ENCODE measurements around the gene RAD9A. TPM values are rescaled to one million over a fixed set of nuclear protein-coding genes. Genes with fewer than 3 reads are reported as not detected.

RAD9A gene
- total RNA-seq, 2 donors from 2014 or later = 30.2 to 49.4 TPM

DNA sequence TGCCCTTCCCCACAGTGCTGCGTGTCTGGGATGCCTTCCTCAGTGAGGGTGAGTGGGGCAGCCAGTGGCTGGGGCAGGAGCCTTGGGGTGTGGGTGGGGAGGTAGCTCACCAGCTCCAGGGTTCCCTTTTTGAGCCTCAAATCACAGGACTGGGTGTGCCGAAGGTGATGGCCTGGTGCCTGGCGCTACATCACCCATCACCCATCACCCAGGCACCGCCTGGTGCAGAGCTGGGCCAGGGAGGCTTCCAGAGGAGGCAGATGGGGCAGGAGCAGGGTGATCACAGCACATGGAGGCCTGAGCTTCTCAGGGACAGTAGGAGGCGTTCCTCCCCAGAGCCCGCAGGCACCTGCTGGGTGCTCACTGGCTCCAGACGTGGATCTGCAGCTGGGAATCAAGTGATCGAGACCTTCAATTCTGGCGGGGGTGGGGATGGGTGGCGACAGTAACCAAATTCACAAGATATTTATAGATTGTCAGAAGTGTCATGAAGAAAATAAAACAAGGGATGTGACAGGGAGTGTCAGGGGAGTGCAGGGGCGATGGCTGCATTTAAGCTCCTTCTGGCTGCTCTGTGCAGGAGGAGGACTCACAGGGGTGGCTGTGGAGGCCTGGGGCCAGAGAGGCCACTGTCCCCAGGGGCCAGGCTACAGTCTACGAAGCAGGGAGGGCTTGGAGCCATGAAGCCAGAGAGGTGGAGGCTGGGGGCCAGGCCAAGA, 15.3 kb downstream of the RAD9A start:
- H3K36me3 ChIP-seq = no peaks in the 10 kb centered on the region
- no peak for TF ChIP-seq POLR2A (IDR thresholded peaks at IDR 0.05)
- no peak for TF ChIP-seq POLR2AphosphoS5 (IDR thresholded peaks at IDR 0.05)
- TF ChIP-seq, protein P1, sequence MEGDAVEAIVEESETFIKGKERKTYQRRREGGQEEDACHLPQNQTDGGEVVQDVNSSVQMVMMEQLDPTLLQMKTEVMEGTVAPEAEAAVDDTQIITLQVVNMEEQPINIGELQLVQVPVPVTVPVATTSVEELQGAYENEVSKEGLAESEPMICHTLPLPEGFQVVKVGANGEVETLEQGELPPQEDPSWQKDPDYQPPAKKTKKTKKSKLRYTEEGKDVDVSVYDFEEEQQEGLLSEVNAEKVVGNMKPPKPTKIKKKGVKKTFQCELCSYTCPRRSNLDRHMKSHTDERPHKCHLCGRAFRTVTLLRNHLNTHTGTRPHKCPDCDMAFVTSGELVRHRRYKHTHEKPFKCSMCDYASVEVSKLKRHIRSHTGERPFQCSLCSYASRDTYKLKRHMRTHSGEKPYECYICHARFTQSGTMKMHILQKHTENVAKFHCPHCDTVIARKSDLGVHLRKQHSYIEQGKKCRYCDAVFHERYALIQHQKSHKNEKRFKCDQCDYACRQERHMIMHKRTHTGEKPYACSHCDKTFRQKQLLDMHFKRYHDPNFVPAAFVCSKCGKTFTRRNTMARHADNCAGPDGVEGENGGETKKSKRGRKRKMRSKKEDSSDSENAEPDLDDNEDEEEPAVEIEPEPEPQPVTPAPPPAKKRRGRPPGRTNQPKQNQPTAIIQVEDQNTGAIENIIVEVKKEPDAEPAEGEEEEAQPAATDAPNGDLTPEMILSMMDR (IDR thresholded peaks at IDR 0.05) = no peak
- no peak for DNase-seq (ENCODE audit: low spot score)
- no peaks in the 10 kb centered on the region for H3K27me3 ChIP-seq (replicated peaks; ENCODE audit: insufficient read depth)
- no peak overlapping the region for H3K4me3 ChIP-seq
- intact Hi-C loops (cut with DNase I) = no loop called here
- H3K9me3 ChIP-seq = no peaks in the 10 kb centered on the region
- WGBS = 44% methylated on average over 12 of the region's 12 CpGs
- no peaks in the 10 kb centered on the region for H3K4me1 ChIP-seq (replicated peaks)
- no peak overlapping the region for H3K27ac ChIP-seq

- H3K4me1 ChIP-seq (replicated peaks) = no peaks in the 10 kb centered on the region
- no peaks in the 10 kb centered on the region for H3K9me3 ChIP-seq
- no peak overlapping the region for H3K27ac ChIP-seq
- H3K4me3 ChIP-seq = no peak overlapping the region
- H3K27me3 ChIP-seq (replicated peaks; ENCODE audit: insufficient read depth) = no peaks in the 10 kb centered on the region
- 60% methylated on average over 12 of the region's 12 CpGs for WGBS
- DNase-seq (ENCODE audit: low spot score) = no peak
- TF ChIP-seq POLR2AphosphoS5 (IDR thresholded peaks at IDR 0.05) (no peak), POLR2A (IDR thresholded peaks at IDR 0.05) (no peak)
- TF ChIP-seq, protein P1 (IDR thresholded peaks at IDR 0.05) = no peak
- H3K36me3 ChIP-seq = no peaks in the 10 kb centered on the region
- intact Hi-C loops (cut with DNase I) = no loop called here
Observed at GRCh38 chr11:67407688-67408163, 15.9 kb downstream of the RAD9A start.

DNA sequence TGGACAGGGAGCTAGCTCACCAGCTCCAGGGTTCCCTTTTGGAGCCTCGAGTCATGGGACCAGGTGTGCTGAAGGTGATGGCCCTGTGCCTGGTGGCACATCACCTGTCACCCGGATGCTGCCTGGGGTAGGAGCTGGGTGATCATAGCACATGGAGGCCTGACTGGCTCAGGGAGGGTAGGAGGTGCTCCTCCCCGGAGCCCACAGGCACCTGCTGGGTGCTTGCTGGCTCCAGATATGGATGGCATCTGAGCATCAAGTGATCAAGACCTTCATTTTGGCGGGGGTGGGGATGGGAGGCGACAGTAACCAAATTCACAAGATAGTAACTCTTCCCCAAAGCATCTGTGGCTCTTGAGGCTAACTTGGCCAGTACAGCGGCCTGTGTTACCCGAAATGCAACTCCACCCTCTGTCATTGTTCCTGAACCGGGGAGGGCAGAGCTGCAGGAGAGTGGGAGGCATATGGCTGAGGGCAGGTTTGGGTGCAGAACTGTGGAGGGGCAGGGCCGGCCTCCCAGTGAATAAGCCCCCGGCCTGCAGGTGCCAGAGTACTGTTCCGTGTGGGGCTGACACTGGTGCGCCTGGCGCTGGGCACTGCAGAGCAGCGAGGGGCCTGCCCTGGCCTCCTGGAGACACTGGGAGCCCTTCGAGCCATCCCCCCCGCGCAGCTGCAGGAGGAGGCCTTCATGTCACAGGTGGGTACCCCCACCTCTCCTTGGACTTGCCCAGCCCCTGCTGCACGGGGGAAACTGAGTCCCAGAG, 16.8 kb downstream of the RAD9A start:
- H3K4me1 ChIP-seq (replicated peaks) = no peaks in the 10 kb centered on the region
- DNase-seq (ENCODE audit: low spot score) = no peak
- no peak overlapping the region for H3K4me3 ChIP-seq
- intact Hi-C loops (cut with DNase I) = no loop called here
- no peaks in the 10 kb centered on the region for H3K9me3 ChIP-seq
- H3K27me3 ChIP-seq (replicated peaks; ENCODE audit: insufficient read depth) = no peaks in the 10 kb centered on the region
- TF ChIP-seq POLR2A (IDR thresholded peaks at IDR 0.05) = no peak
- TF ChIP-seq, protein P1 (IDR thresholded peaks at IDR 0.05) = no peak
- TF ChIP-seq POLR2AphosphoS5 (IDR thresholded peaks at IDR 0.05) = no peak
- no peaks in the 10 kb centered on the region for H3K36me3 ChIP-seq
- H3K27ac ChIP-seq = no peak overlapping the region
- WGBS = 74% methylated on average over 18 of the region's 18 CpGs

DNA sequence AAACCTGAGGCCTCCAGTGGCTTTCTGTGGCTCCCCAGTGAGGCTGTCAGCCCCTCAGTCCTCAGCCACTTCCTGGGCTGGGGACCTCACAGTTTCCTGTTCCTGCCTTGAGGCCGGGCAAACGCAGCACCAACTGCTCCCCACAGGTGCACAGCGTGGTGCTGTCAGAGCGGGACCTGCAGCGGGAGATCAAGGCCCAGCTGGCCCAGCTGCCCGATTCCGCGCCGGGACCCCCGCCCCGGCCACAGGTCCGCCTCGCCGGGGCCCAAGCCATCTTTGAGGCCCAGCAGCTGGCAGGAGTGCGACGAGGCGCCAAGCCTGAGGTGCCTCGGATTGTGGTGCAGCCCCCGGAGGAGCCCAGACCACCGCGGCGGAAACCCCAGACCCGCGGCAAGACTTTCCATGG, 17.5 kb downstream of the RAD9A start:
- no peak overlapping the region for H3K27ac ChIP-seq
- DNase-seq (ENCODE audit: low spot score) = no peak
- WGBS = 75% methylated on average over 11 of the region's 24 CpGs
- no peaks in the 10 kb centered on the region for H3K27me3 ChIP-seq (replicated peaks; ENCODE audit: insufficient read depth)
- H3K4me1 ChIP-seq (replicated peaks) = no peaks in the 10 kb centered on the region
- no peaks in the 10 kb centered on the region for H3K9me3 ChIP-seq
- no peak overlapping the region for H3K4me3 ChIP-seq
- TF ChIP-seq POLR2AphosphoS5 (IDR thresholded peaks at IDR 0.05) (no peak), POLR2A (IDR thresholded peaks at IDR 0.05) (no peak)
- TF ChIP-seq, protein P1 (IDR thresholded peaks at IDR 0.05) = no peak
- H3K36me3 ChIP-seq = no peaks in the 10 kb centered on the region
- intact Hi-C loops (cut with DNase I) = no loop called here

Measured in prostate gland (tissue), 2 donors.